NCI-H2171 (cell line): ENCODE measurements around the gene PTPRK.
A peak's percentile ranks its signal among the peaks of the same experiment; 100 is the strongest.

Experiments
- DNase-seq: peaks from one replicate; lab custom pipeline; 2025; lab: John Stamatoyannopoulos, UW

PTPRK gene

DNA sequence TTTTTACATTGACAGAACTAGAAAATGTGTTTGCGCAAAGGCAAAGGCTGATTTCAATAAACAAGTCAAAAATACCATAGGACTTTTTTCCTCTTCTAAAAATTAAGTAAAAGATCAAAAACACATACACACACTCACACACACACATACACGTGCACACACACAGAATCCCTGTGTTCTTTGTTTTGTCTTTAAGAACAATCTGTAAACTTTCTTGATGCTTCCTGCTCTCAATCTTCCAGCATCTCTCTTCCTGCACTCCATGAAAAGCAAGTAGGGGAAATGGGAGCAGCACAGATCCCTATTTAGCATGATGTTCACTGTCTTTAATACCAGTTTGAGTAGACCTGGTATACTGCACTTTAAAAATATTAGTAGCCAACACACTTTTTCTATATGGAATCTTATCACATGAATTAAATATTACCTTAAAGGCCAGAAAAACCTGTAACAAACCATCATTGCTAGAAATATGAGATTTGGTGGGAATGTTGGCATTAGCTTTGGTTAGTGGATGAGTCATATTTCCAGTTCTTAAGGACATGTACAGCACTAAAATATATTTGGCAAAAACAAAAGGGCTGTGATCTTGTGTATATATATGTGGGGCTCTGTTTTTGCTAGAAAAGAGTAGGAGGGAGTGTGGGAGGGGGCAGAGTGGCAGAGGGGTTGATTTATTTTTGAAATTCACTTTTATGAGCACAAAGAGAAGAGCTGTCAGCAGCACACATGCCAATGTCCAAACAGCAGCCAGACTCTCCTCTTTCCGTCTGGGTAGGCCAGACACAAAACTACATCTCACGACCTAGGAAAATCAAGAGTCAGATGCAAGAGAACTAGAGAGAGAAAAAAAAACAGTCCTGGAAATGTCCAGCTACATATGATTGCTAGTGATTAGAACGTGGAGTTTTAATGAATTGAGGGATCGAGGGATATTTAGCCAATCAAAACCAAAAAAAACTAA is 4.6 kb downstream of the PTPRK start:
- no peak for DNase-seq

DNA sequence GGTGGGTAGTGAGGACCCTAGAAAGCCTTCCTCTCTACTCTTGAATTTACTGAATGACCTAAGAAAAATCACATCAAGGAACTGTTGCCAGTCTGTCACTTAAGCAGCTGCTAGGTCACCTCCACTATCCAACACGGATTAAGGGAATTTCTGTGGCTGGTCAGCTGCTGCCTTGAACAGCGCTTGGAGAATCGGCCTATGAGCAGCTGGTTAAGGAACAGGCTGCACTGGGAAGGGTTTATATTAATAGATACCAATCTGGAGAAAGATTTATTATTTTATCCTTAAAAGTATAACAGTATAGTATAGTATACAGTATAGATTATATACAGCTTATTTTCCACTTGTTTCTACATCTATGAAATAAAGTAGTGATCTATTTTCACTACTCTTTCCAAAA is 6.5 kb downstream of the PTPRK start:
- DNase-seq = no peak

DNA sequence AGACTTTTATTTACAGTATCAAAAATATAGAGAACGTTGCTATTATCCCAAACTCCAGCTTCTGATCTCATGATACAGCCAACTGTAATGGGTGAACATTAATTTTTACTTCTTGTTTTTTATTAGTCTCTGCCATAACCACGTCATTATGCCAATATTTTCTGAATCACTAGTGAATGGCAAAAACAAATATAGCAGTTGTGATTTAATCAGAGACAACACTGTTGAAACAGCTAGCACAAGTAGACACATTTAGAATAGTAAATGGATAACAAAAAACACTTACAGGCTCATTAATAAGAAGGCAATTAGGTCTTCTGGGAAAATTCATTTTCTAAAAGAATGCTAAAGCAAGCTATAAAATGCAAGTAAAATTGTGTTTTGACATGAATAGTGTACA is 8.1 kb downstream of the PTPRK start:
- DNase-seq = no peak

DNA sequence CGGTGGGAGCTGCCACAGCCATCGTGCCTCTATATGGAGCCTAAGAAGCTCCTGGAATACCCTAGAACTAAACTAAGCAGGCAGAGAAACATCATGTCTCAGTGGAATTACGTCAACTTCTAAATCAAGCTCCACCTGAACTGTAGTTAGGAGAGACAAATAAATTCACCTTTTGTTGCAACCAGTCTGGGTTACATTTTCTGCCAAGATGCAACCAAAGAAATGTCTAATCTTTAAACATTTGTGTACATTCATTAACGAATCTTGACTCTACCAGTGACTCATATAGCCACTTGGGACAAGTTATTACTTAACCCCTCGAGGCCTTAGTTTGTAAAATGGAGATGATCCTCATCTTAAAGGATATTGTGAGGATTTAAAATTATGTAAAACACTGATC is 8.9 kb downstream of the PTPRK start:
- no peak for DNase-seq

DNA sequence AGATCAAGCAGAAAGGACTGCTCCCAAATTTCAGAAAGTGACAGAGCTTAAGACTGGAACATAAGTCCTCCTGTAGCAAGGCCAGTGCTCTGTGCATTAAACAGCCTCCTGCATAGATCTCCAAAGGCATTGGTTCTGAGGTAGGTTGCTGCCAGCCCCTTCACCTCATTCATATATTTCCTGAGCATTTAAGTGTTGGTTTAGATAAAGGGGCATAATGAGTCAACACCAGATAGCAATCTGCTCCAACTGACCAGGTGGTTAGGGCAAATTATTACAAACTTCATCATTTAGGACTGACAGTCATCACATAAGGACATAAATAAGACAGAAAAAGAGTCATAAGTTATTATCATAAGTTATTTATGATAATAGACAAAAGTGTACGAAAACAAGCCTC is 10.7 kb downstream of the PTPRK start:
- DNase-seq = no peak

DNA sequence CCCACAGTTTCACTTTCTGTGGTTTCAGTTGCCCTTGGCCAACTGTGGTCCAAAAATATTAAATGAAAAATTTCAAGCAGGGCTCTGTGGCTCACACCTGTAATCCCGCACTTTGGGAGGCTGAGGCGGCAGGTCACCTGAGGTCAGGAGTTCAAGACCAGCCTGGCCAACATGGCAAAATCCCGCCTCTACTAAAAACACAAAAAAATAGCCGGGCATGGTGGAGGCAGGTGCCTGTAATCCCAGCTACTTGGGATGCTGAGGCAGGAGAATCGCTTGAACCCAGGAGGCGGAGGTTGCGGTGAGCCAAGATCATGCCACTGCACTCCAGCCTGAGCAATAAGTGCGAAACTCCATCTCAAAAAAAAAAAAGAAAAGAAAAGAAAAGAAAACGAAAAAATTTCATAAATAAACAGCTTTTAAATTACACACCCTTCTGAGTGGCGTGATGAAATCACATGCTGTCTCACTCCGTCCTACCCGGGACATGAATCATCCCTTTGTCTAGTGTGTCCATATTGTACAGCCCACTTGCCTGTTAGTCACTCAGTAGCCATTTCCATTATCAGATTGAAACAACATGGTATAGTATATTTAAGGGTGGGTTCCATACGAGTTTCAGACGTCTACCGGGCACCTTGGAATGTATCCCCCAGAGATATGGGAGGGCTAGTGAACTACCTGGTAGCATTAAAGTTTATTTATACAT is 11.7 kb downstream of the PTPRK start:
- DNase-seq = no peak

DNA sequence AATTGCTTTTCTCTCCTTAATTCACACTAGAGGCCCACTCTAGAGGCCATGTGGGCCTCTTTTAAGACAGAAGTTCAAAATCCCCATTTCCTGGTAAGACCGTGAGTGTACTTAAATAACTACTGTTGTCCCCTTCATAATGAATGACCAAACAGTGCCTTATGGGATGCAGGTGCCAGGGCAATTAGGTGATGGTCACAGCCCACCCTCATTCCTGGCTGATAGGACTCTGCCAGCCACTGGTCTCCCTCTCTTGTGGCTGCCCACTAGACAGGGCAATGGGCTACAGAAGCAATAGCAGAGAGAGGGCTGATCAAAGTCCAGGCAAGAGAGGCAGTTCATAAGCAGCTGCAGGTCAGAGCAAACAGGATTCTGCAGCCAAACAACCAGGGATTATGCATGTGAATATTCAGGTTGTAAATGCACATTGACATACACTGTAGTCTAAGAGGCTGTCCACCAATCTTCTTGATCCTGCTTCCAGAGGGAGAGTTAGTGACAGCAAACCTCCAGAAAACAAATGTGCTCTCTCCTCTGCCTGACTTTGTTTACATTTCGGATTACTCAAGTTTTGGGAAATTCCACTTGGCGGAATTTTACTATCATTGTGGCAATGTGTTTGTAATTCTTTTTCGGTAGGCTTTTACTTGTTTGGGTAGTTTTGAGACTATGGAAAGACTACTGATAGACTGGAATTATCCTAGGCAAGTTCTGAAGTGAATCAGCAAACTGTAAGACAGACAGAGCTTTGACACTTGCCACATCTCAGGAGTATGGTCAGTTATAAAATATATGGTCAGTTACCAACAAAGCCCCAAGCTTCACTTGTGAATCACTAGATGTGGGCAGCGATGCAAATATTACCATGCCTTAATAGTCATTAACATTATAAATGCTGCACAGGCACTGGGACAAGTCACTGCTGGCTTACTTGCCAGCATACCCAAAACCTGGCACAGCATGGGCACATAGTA is 12.8 kb downstream of the PTPRK start:
- DNase-seq = no peak

DNA sequence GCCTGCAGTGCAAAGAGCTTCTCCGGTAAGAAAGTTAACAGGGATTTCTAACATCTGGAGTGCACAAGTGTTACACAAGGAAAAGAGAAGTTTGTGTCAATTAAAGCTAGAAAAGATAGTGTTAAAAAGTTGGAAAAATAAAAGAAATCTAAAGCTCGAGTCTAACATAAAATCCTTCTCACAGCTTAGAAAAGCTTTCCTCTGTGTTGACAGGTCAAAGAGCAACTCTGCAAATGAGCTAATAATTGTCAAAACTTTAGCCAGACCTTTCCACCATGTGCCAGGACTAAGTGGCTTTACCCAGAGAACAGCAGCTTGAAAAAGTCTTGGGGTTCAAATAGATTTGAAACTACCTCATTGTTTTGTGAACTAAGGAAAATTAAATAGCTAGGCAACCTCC is 14.8 kb downstream of the PTPRK start:
- DNase-seq = no peak

DNA sequence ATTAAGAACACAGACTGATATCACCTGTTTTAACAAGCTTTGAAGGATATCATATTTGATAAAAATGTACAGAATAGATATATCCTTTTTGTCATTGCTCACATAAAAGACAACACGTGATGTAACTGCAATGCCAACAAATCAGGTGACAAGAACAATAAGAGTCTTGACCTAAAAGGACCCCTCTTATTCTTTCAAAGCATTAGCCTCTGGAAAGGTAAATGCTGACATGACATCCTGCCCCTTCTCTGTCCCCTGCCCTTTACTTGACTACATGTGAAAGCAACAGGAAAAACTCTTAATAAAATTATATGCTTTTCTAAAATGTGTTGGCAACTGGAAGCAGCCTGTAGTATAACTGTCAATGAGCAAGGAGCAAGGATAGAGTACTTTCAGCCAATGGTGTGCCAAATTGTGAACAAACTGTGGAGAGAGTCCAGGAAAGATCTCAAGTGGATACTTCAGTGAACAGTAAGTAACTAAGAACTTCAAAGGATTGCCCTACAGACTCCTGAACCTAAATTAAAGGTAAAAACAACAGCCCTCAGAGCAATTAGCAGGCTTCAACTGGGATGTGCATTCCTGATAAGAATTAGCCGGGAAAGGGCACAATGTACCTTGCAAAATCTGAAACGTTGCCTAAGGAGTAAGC is 16.3 kb downstream of the PTPRK start:
- no peak for DNase-seq

DNA sequence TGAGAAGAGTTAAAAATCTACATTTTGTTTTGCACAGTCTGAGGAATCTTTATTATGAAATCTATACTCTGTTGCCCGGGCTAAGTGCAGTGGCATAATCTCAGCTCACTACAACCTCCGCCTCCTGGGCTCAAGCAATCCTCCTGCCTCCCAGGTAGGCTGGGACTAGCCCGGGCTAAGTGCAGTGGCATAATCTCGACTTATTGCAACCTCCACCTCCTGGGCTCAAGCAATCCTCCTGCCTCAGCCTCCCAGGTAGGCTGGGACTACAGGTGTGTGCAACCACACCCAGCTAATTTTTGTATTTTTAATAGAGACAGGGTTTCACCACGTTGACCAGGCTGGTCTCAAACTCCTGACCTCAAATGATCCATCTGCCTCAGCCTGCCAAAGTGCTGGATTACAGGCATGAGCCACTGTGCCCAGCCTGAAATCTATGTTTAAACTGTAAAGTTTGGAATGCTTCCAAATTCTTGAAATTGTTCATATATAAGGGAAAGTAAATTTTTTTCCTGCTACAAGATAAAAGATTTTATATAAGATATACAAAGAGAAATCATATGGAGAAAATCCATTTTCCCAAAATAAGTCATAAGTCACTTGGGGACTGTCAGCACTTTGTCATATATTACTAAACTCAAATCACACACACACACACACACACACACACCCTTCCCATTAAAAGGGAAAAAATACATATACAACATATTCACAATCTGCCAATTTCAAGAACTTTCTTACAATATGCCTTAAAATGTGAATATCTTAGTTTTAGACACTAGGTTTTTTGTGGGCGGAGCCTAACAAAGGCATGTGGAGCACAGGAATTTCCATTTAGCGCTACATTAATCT is 19.4 kb downstream of the PTPRK start:
- no peak for DNase-seq

DNA sequence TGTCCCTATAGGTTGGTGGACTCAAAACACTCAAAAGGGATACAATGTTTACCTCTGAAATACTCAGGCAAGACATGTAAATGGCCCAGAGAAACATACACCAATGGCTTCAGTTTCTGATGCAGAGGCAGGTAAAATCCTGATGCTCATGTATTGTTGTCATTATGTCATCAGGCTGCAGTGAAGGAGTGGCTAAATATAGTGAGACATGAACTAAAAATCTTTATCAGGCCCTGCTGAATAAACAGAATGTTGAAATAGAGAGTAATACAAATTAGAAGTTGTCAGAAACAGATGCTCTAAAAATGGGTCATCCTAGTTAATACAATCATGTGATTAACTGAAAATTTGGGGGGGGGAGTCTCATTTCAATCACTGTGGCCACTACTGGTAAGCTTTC is 20.4 kb downstream of the PTPRK start:
- no peak for DNase-seq

DNA sequence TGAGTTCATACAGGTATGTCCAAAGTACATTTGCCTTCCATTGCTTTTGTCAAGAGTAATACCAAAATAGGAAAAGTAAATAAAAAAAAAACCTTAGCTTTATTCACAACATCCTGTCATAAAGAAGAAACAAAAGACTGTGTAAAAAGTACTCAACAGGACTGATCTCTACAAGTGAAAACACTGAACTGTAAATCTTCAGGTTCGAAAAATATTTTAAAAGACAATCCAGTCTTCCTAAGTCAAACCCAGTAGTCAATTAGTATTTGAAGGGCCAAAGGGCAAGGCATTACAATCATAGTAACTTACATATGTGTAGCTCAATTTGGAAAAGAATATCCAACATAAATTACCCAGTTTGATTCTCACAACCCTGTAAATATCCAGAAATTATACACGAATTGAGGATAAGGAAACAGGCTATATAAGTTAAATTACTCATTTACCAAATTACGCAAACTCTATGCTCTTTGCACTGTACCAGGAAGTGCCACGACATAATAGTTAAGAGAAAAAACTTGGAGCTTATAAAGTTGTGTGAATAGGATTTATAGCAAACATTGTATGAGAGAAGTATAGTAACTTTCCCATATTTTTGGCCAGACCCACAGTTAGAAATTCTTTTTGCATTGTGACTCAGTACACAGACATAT is 21.2 kb downstream of the PTPRK start:
- no peak for DNase-seq

DNA sequence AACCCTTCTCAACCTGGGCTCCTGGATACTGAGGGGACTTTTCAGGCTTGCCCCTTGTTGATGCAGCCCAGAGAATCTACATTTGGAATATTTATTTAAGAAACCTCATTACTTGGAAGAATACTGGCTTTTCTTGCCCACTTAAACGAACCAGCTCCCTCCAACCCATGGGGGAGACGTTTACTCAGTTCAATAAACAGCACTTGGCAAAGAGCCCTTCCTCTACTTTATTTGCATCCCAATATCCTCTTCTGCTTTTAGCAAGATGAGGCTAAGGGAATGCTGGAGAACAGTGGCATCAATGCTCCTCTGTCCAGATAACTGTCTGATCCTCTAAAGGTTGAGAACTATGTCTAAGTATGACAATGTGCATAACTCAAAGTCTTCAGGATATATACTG is 22.2 kb downstream of the PTPRK start:
- no peak for DNase-seq

DNA sequence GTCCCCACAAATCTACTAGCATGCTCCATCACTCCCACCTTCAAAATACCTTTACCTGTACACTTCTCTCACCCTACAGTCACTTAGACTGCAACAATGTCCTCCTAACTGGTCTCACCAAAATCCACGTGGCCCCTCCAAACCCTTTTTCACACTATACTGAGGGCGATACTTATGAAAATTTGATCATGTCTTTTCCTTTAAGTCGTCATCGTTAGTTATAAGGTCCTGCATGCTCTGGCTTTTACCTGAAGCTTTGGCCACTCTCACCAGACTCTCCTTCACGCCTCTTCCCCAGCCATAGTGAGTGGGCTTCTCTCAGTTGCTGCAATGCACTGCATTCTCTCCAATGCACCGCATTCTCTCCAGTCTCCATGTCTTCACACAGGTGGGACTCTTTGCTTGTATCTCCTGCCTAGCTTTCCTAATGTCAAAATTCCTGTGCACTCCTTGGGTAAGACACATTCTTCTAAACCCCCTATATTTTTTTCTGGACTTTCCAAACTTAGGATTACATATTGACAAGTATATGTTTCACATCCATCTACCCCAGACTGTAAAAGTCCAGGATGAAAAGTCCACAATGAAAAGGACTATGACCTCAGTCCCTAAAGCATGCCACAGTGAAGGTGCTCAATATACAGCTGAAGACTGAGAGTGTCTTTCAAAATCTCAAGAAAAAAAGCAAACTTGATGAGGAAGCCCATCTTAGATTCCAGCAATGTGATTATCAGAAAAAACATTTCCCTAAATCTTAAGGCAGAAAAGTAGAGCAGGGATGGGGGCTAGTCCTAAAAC is 24.7 kb downstream of the PTPRK start:
- no peak for DNase-seq

DNA sequence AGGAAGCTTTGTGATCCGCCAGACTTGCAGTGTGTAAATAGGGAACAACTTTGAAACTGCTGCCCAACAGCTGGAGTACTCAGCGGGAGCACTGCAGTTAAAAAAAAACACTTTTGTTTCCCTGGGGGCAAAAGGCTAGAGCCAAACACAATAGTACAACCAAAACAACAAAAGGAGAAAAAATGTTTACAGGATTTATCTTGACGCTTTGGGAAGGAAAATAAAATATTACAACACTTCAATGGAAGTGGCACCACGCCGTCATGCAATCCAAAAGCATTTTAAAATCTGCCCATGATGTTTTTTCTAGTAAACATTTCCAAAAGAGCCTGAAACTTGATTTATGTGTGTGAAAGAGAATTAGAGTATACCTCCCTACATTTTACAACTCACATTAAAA is 26.0 kb downstream of the PTPRK start:
- DNase-seq = peak; percentile 8

DNA sequence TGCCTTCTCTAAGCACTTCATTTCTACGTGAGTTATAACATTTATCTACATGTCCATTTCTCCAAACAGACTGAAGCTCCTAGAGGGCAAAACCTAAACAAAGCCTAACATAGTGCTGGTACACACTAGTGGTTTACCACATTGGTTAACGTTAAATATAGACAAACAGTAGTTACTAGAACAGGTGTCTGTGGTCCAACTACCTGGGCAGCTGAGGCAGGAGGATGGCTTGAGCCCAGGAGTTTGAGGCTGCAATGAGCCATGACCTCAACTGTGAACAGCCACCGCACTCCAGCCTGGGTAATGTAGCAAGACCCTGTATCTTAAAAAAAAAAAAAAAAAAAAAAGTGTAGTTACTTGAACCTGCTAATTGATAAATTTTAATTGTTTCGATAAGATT is 26.5 kb downstream of the PTPRK start:
- DNase-seq = no peak

DNA sequence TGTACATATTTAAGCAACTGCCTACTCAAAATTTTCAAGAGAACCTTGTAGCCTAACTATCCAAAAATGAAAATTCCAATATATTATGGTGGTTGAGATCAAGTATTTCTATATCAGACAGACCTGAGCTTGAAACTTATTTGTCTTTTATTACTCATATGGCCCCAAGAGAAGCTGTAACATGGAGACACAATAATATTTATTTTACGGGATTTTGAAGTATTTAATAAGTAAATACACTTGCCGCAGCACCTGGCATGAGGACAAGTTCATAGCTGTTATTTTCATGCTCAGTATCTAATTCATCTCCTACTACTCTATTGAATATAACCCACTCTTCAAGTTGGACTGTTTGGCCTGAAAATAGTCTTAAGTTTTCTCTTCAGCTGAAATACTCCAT is 28.0 kb downstream of the PTPRK start:
- DNase-seq = no peak

DNA sequence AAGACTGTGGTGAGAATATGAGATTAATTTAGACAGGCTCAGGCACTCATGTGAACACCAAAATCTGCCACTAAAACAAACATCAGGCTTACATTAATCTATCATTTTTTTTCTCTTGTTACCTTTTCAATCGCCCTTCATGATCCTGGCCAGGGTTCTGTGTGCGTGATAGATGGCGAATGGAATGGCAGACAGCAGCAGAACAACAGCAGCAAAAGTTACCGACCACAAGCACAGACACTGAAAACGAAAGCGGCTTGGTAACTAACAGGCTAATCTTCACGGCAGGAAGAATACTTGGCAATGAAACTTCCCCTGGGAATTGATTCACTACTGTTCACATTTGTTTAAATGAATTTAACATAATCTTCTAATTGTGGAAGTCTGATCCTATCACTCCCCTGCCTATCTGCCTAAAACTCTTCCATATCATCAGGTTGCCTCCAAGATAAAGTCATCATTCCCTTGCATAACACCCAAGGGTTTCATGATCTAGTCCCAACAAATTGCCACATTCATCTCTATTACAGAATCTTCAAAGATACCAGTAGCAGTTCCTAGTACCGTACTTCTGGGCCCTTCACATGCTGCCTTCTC is 28.7 kb downstream of the PTPRK start:
- peak; percentile 9 for DNase-seq

DNA sequence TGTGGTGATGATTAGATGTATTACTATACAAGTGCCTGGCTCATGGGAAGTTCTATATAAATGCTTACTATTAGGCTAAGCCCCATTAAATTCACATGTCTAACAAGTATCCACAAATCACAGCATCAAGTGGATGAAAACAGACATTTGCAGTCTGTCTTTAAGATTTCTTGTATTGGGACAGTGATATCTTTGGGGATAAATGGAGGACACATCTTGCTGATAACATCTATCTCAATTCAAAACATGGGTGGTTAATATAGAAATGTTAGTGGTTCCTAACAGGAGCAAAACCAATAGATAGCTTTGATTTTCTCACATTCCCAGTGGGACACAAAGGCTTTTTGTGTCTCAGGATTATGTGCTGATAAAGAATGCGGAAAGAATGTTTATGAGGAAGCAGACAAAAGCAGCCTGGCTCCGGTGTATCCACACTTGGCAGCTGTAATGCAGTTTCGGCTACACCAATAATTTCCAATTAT is 29.3 kb downstream of the PTPRK start:
- DNase-seq = no peak
